ENCODE data around the gene HSPG2.

GRCh38 chr1:21906173-21907078, 30.7 kb downstream of the HSPG2 start:
- TF ChIP-seq, protein P1, sequence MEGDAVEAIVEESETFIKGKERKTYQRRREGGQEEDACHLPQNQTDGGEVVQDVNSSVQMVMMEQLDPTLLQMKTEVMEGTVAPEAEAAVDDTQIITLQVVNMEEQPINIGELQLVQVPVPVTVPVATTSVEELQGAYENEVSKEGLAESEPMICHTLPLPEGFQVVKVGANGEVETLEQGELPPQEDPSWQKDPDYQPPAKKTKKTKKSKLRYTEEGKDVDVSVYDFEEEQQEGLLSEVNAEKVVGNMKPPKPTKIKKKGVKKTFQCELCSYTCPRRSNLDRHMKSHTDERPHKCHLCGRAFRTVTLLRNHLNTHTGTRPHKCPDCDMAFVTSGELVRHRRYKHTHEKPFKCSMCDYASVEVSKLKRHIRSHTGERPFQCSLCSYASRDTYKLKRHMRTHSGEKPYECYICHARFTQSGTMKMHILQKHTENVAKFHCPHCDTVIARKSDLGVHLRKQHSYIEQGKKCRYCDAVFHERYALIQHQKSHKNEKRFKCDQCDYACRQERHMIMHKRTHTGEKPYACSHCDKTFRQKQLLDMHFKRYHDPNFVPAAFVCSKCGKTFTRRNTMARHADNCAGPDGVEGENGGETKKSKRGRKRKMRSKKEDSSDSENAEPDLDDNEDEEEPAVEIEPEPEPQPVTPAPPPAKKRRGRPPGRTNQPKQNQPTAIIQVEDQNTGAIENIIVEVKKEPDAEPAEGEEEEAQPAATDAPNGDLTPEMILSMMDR (IDR thresholded peaks at IDR 0.05) = no peak
- no peak for TF ChIP-seq POLR2A (IDR thresholded peaks at IDR 0.05)
